ENCODE results near the gene MSRB1. TPM values are rescaled to one million over a fixed set of nuclear protein-coding genes. Genes with fewer than 3 reads are reported as not detected.
A peak's percentile ranks its signal among the peaks of the same experiment; 100 is the strongest.

MSRB1 gene
- total and polyA plus RNA-seq, 9 of the 15 experiments (the other 6 are each of a cell fraction or from before 2014, with no cell fraction given) = 5.4 to 33.7 (median 25.7) TPM

DNA sequence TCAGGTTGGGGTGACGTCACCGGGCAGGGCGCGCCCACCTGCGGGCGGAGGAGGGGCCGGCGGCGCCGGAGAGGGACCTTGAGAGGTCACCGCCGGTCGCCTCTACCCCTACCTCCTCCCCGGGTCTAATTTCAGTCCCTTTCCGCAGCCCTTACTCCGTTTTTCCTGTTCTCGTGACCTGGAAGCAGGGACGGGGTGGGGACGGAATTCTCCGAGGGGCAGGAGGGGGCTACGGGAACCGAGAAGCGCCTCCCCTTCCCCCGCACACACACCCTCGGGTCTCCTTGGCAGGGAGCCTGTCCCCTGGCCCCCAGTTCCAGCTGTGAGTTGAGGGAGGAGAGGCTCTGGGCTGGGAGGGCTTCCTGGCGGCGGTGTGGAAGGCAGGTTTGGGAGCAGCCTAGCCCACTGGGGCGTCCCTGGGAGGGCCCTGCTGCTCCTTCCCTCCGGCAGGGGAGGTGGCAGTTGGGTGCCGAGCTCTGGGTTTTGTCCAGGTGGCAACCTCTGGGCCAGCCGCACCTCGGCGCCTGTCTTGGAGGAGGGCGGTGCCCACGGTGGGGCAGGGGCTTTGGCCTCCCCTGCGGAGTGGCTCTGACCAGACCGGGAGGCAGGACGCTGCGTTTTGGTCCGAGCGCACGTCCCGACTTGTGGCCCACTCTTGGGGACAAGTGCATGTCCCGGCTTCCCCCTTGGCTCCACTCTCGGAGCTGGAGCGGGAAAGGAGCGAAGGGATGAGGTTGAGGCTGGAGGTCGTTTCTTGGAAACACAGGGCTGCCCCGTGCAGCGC is 47.5 kb upstream of the MSRB1 start (continued):
- peak; percentile 77 for TF ChIP-seq JUN (IDR thresholded peaks at IDR 0.05; ENCODE audit: borderline replicate concordance, low read depth, low read length)
- 0 out of 2 replicates have a peak, but pooled peaks have one; percentile 77 for TF ChIP-seq JUN (CRISPR knock-in tag; IDR thresholded peaks at IDR 0.05; ENCODE audit: borderline replicate concordance)
- no peak for TF ChIP-seq NFE2L1 (tag; IDR thresholded peaks at IDR 0.05; ENCODE audit: borderline replicate concordance, low read depth)
- no peak for TF ChIP-seq BRF1 (IDR thresholded peaks at IDR 0.05; ENCODE audit: borderline replicate concordance, extremely low read depth, insufficient read length)
- TF ChIP-seq MYNN (IDR thresholded peaks at IDR 0.05) = no peak
- no peak for TF ChIP-seq MYNN (CRISPR knock-in tag; IDR thresholded peaks at IDR 0.05)
- 0 out of 2 replicates have a peak, but pooled peaks have one; percentile 1 for TF ChIP-seq ZNF395 (CRISPR knock-in tag; IDR thresholded peaks at IDR 0.05)
- no peak for TF ChIP-seq GATAD2A (IDR thresholded peaks at IDR 0.05)
- TF ChIP-seq NR4A1 (CRISPR knock-in tag; IDR thresholded peaks at IDR 0.05) = no peak
- TF ChIP-seq NR4A1 (tag; IDR thresholded peaks at IDR 0.05) = no peak
- 0 out of 2 replicates have a peak, but pooled peaks have one; percentile 25 for TF ChIP-seq ZNF436 (CRISPR knock-in tag; IDR thresholded peaks at IDR 0.05)
- TF ChIP-seq, protein P1, sequence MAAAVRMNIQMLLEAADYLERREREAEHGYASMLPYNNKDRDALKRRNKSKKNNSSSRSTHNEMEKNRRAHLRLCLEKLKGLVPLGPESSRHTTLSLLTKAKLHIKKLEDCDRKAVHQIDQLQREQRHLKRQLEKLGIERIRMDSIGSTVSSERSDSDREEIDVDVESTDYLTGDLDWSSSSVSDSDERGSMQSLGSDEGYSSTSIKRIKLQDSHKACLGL (CRISPR knock-in tag; IDR thresholded peaks at IDR 0.05; ENCODE audit: borderline replicate concordance, poor library complexity, severe bottlenecking) = no peak
- no peak for TF ChIP-seq HDAC3 (IDR thresholded peaks at IDR 0.05; ENCODE audit: borderline replicate concordance, partially characterized antibody)
- 0 out of 2 replicates have a peak, but pooled peaks have one; percentile 31 for TF ChIP-seq CREB1 (IDR thresholded peaks at IDR 0.05)
- TF ChIP-seq CREB1 (CRISPR knock-in tag; IDR thresholded peaks at IDR 0.05) = peak; percentile 71; the same call in 1 of the 2 replicates
- peak; percentile 47 for TF ChIP-seq EGR1 (conservative IDR thresholded peaks at IDR 0.05)
- TF ChIP-seq, protein P2, sequence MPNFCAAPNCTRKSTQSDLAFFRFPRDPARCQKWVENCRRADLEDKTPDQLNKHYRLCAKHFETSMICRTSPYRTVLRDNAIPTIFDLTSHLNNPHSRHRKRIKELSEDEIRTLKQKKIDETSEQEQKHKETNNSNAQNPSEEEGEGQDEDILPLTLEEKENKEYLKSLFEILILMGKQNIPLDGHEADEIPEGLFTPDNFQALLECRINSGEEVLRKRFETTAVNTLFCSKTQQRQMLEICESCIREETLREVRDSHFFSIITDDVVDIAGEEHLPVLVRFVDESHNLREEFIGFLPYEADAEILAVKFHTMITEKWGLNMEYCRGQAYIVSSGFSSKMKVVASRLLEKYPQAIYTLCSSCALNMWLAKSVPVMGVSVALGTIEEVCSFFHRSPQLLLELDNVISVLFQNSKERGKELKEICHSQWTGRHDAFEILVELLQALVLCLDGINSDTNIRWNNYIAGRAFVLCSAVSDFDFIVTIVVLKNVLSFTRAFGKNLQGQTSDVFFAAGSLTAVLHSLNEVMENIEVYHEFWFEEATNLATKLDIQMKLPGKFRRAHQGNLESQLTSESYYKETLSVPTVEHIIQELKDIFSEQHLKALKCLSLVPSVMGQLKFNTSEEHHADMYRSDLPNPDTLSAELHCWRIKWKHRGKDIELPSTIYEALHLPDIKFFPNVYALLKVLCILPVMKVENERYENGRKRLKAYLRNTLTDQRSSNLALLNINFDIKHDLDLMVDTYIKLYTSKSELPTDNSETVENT (CRISPR knock-in tag; IDR thresholded peaks at IDR 0.05) = no peak
- TF ChIP-seq GTF2F1 (IDR thresholded peaks at IDR 0.05; ENCODE audit: low read depth, low read length) = no peak
- no peak for TF ChIP-seq NFRKB (IDR thresholded peaks at IDR 0.05; ENCODE audit: low read depth)
- 0 out of 2 replicates have a peak, but pooled peaks have one; percentile 40 for TF ChIP-seq AFF4 (CRISPR knock-in tag; IDR thresholded peaks at IDR 0.05)
- no peak for TF ChIP-seq SUPT5H (IDR thresholded peaks at IDR 0.05)
